ENCODE results near the gene GRK3.

GRCh38 chr22:25542720-25543402 is 21.6 kb upstream of the GRK3 start:
- TF ChIP-seq CTCF (IDR thresholded peaks at IDR 0.05) (no peak), POLR2A (IDR thresholded peaks at IDR 0.05) (no peak)
